Panc1 (cell line): ENCODE measurements around the gene ZRANB2. TPM values are rescaled to one million over a fixed set of nuclear protein-coding genes. Genes with fewer than 3 reads are reported as not detected.

Experiments
- ATAC-seq: fragments of 200-7000 bp; cut with Tn5 transposase; 2 replicates; pipeline ENCODE4 v1.9.1; 2020; ENCODE audit warnings: mild to moderate bottlenecking, moderate library complexity
- BruUV-seq: library from RNA; stranded (reverse); fragments of 400-500 nt; replicated peaks from 2 replicates; lab custom pipeline; 2021; lab: Mats Ljungman, UMichigan
- CTCF ChIA-PET: fragments of 300-600 bp; sonication (Branson Sonifier 250); formaldehyde crosslinking; loops from one replicate; lab custom pipeline; 2022; ENCODE audit warnings: antibody characterized with exemption; lab: Charles Lee
- POLR2A ChIA-PET: fragments of 300-600 bp; sonication (Branson Sonifier 250); formaldehyde crosslinking; loops from one replicate; lab custom pipeline; 2022; ENCODE audit warnings: antibody characterized with exemption; lab: Charles Lee
- DNase-seq: peaks from one replicate; pipeline ENCODE4 v3.0.0-alpha.2; 2010; ENCODE audit warnings: low read depth, low spot score
- H3K27ac ChIP-seq: 2 replicates; pipeline ENCODE4 v1.5.1; 2011; ENCODE audit warnings: mild to moderate bottlenecking, low read length, inconsistent platforms
- H3K27me3 ChIP-seq: fragments of 200-500 bp; sonication (Bioruptor generic); 2 replicates; pipeline ENCODE4 v1.6.0; 2014; ENCODE audit warnings: low read length, inconsistent platforms; ENCODE audit not compliant: control insufficient read depth, insufficient read depth
- H3K36me3 ChIP-seq: fragments of 200-500 bp; sonication (Bioruptor generic); 2 replicates; pipeline ENCODE4 v1.5.1; 2014; ENCODE audit warnings: inconsistent platforms, mild to moderate bottlenecking, low read length, moderate library complexity; ENCODE audit not compliant: control insufficient read depth, insufficient read depth
- H3K4me1 ChIP-seq: 2 replicates; pipeline ENCODE4 v1.5.1; 2011; ENCODE audit warnings: inconsistent platforms, mild to moderate bottlenecking, low read length, moderate library complexity; ENCODE audit not compliant: control insufficient read depth, insufficient read depth
- H3K4me3 ChIP-seq, 2 experiments: 2 replicates each; pipeline ENCODE4 v1.5.1; 2011 to 2012; ENCODE audit warnings: low read depth in 2 of 2, low read length in 2 of 2, mild to moderate bottlenecking in 2 of 2, inconsistent platforms in 1 of 2, moderate library complexity in 1 of 2
- H3K9me3 ChIP-seq: fragments of 200-500 bp; sonication (Bioruptor generic); 2 replicates; pipeline ENCODE4 v1.5.1; 2014; ENCODE audit warnings: low read depth, mild to moderate bottlenecking, inconsistent platforms, low read length, moderate library complexity; ENCODE audit not compliant: control insufficient read depth, insufficient read depth
- CTCF ChIP-seq: fragments of 450-650 bp; IDR thresholded peaks from 2 replicates; pipeline ENCODE4 v1.5.1; 2017; ENCODE audit warnings: mild to moderate bottlenecking
- POLR2AphosphoS5 ChIP-seq: IDR thresholded peaks from 2 replicates; pipeline ENCODE4 v1.6.1; 2012; ENCODE audit warnings: mild to moderate bottlenecking, low read depth, low read length, moderate library complexity
- REST ChIP-seq, 2 experiments: IDR thresholded peaks; 2 replicates each; pipeline ENCODE4 v1.6.1; 2011 to 2012; ENCODE audit warnings: low read depth in 2 of 2, control low read depth in 1 of 2, low read length in 1 of 2, mild to moderate bottlenecking in 1 of 2, moderate library complexity in 1 of 2; ENCODE audit not compliant: insufficient read depth in 1 of 2
- SIN3A ChIP-seq: IDR thresholded peaks from 2 replicates; pipeline ENCODE4 v1.6.1; 2012; ENCODE audit warnings: low read depth, mild to moderate bottlenecking, low read length, moderate library complexity, borderline replicate concordance; ENCODE audit not compliant: insufficient read depth
- TCF7L2 ChIP-seq: IDR thresholded peaks from 2 replicates; pipeline ENCODE4 v1.6.1; 2011; ENCODE audit warnings: mild to moderate bottlenecking, low read depth, low read length, inconsistent platforms
- in situ Hi-C: cut with HindIII; loops from 2 replicates; pipeline ENCODE4 v1.10.0; 2016; ENCODE audit warnings: low sequenced_read_pairs, low pct_unique_long_range_greater_than_20kb
- intact Hi-C: fragments of 100-400 bp; cut with micrococcal nuclease; formaldehyde crosslinking; loops from one replicate; pipeline ENCODE4 v1.10.0; 2022; ENCODE audit not compliant: unreplicated experiment
- total RNA-seq: library from RNA; stranded (reverse); gene quantifications from one replicate; pipeline ENCODE4 v1.2.1, GENCODE V29; 2021; ENCODE audit not compliant: unreplicated experiment

ZRANB2 gene
- total RNA-seq, 1 experiment from 2014 or later, result 64.9 TPM

DNA sequence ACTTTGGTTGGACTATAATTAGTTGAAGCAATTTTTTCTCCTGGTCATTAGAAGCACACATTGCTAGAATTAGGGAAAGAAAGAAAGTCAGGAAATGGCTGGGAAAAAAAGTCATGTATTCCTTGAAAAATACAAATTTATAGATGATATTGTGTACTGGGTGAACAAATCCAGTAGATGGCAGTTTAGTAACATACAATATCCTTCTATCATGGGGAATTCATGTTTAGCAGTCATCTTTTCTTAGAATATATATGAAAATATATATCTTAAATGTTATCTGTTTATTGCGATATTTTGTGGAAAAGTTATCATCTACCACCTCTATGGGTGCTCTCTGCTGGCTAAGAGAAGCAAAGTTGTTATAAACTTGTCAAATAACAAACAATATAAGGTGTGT is 13.1 kb upstream of the ZRANB2 start:
- TF ChIP-seq REST (IDR thresholded peaks at IDR 0.05; ENCODE audit: insufficient read depth in 1 of 2, low read depth in 2 of 2, low read length in 1 of 2), result no peak
- peak; percentile 52; the same call in 1 of the 2 replicates for TF ChIP-seq CTCF
- no peak for TF ChIP-seq POLR2AphosphoS5
- TF ChIP-seq TCF7L2, result no peak
- no TSS peak for BruUV-seq
- Histone ChIP-seq H3K4me1 (no peaks in the 10 kb centered on the region), H3K9me3 (no peaks in the 10 kb centered on the region), H3K36me3 (no peaks in the 10 kb centered on the region), H3K4me3 (no peak overlapping the region), H3K27ac (no peak overlapping the region), H3K27me3 (no peaks in the 10 kb centered on the region)
- in situ Hi-C loops (no loop called here), intact Hi-C loops (loop anchor here (5.0 kb wide), 1 partner anchor 428 kb away; no protein-coding TSS in a partner anchor)
- POLR2A ChIA-PET, result no interaction called here
- CTCF ChIA-PET, result no interaction called here
- DNase-seq, result no peak
- no peak for ATAC-seq

DNA sequence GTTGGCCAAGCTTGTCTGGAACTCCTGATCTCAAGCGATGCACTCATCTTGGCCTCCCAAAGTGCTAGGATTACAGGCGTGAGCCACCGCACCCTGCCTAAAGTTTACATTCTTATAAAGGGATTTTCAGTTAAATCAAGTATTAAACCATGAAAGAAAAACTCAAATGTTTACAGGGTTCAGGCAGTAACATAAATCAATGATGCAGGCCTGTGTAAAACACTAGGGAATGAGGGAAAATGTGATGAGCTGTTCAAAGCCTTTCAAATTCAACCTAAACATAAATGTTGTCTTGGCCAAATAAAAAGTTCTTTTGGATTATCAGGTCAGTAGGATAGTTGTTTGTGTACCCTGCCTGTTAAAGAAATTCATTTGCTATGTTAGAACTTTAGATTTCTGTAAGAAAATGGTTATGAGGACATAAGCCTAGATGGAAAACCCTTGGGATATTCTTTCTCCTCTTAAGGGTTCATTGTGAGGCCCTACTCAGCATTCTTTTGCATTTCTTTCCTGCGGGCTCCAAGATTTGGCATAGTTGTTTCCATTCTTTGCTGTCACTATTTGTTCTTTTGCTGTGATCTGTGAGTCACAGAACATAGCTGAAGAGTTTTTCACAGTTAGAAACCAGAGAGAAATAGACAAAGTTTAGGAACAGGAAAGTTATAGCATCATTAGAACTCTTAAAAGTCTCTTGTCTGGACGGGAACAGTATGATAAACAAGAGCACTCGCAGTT is 8.9 kb upstream of the ZRANB2 start:
- no TSS peak for BruUV-seq
- Histone ChIP-seq H3K27me3 (no peaks in the 10 kb centered on the region), H3K4me3 (no peak overlapping the region), H3K27ac (no peak overlapping the region), H3K36me3 (no peaks in the 10 kb centered on the region), H3K4me1 (no peaks in the 10 kb centered on the region), H3K9me3 (no peaks in the 10 kb centered on the region)
- TF ChIP-seq TCF7L2 (no peak), REST (IDR thresholded peaks at IDR 0.05; ENCODE audit: insufficient read depth in 1 of 2, low read depth in 2 of 2, low read length in 1 of 2) (no peak), CTCF (no peak), SIN3A (no peak), POLR2AphosphoS5 (no peak)
- ATAC-seq (no peak), DNase-seq (no peak)
- POLR2A ChIA-PET, result no interaction called here
- in situ Hi-C loops, result no loop called here
- CTCF ChIA-PET, result no interaction called here
- intact Hi-C loops, result loop anchor here (5.0 kb wide), 1 partner anchor 433 kb away; no protein-coding TSS in a partner anchor
